Muscle layer of duodenum (tissue), 2 donors: Measurements from ENCODE around the gene EID1.

Experiments used
- H3K27ac ChIP-seq: one replicate; pipeline ENCODE4 v1.7.0; 2013; ENCODE audit warnings: mild to moderate bottlenecking, low read length
- H3K27me3 ChIP-seq: one replicate; pipeline ENCODE4 v1.7.0; 2013; ENCODE audit warnings: low read depth, mild to moderate bottlenecking, control low read depth, low read length
- H3K36me3 ChIP-seq, 2 donors: one replicate each; pipeline ENCODE4 v1.7.0; 2013; ENCODE audit warnings: low read length in 2 of 2, control low read depth in 1 of 2, mild to moderate bottlenecking in 1 of 2; ENCODE audit not compliant: insufficient read depth in 2 of 2, control insufficient read depth in 1 of 2
- H3K4me1 ChIP-seq, 2 donors: one replicate each; pipeline ENCODE4 v1.7.0; 2013; ENCODE audit warnings: low read length in 2 of 2, mild to moderate bottlenecking in 2 of 2, control low read depth in 1 of 2, moderate library complexity in 1 of 2; ENCODE audit not compliant: insufficient read depth in 2 of 2, control insufficient read depth in 1 of 2
- H3K4me3 ChIP-seq, 2 donors: one replicate each; pipeline ENCODE4 v1.7.0; 2013; ENCODE audit warnings: low read length in 2 of 2, low read depth in 1 of 2, mild to moderate bottlenecking in 1 of 2
- H3K9me3 ChIP-seq, 2 donors: one replicate each; pipeline ENCODE4 v1.7.0; 2013; ENCODE audit warnings: low read length in 2 of 2, control low read depth in 1 of 2, mild to moderate bottlenecking in 1 of 2; ENCODE audit not compliant: control insufficient read depth in 1 of 2
- donor health status: healthy.

The EID1 gene

GRCh38 chr15:48855501-48856440 is 22.2 kb upstream of the EID1 start:
- Histone ChIP-seq H3K27me3 (no peaks in the 10 kb centered on the region), H3K27ac (no peak overlapping the region), H3K36me3 (no peaks in the 10 kb centered on the region), H3K9me3 (no peaks in the 10 kb centered on the region), H3K4me3 (no peak overlapping the region), H3K4me1 (peaks cover 0 to 8% of the 10 kb centered on the region in 2 donors)

- Histone ChIP-seq H3K4me1 (peaks cover 0 to 8% of the 10 kb centered on the region in 2 donors), H3K27ac (no peak overlapping the region), H3K27me3 (no peaks in the 10 kb centered on the region), H3K9me3 (no peaks in the 10 kb centered on the region), H3K4me3 (no peak overlapping the region), H3K36me3 (no peaks in the 10 kb centered on the region)
Observed at GRCh38 chr15:48856942-48857341, 21.0 kb upstream of the EID1 start.

GRCh38 chr15:48858401-48858800 is 19.5 kb upstream of the EID1 start:
- Histone ChIP-seq H3K27ac (no peak overlapping the region), H3K9me3 (no peaks in the 10 kb centered on the region), H3K36me3 (no peaks in the 10 kb centered on the region), H3K4me1 (peaks cover 0 to 8% of the 10 kb centered on the region in 2 donors), H3K4me3 (no peak overlapping the region), H3K27me3 (no peaks in the 10 kb centered on the region)

- Histone ChIP-seq H3K27me3 (no peaks in the 10 kb centered on the region), H3K36me3 (no peaks in the 10 kb centered on the region), H3K4me1 (peaks cover 0 to 8% of the 10 kb centered on the region in 2 donors), H3K27ac (no peak overlapping the region), H3K9me3 (no peaks in the 10 kb centered on the region), H3K4me3 (no peak overlapping the region)
Observed at GRCh38 chr15:48859426-48859825, 18.5 kb upstream of the EID1 start.

GRCh38 chr15:48861813-48862431 is 16.0 kb upstream of the EID1 start:
- Histone ChIP-seq H3K4me3 (no peak overlapping the region), H3K27ac (no peak overlapping the region), H3K9me3 (no peaks in the 10 kb centered on the region), H3K27me3 (no peaks in the 10 kb centered on the region), H3K36me3 (no peaks in the 10 kb centered on the region), H3K4me1 (no peaks in the 10 kb centered on the region)

- Histone ChIP-seq H3K4me3 (no peak overlapping the region), H3K27me3 (no peaks in the 10 kb centered on the region), H3K27ac (no peak overlapping the region), H3K4me1 (no peaks in the 10 kb centered on the region), H3K36me3 (no peaks in the 10 kb centered on the region), H3K9me3 (no peaks in the 10 kb centered on the region)
Observed at GRCh38 chr15:48862705-48863104, 15.2 kb upstream of the EID1 start.

- Histone ChIP-seq H3K4me3 (no peak overlapping the region), H3K4me1 (no peaks in the 10 kb centered on the region), H3K9me3 (no peaks in the 10 kb centered on the region), H3K27ac (no peak overlapping the region), H3K36me3 (no peaks in the 10 kb centered on the region), H3K27me3 (no peaks in the 10 kb centered on the region)
Observed at GRCh38 chr15:48865370-48866079, 12.4 kb upstream of the EID1 start.

GRCh38 chr15:48866141-48866563 is 11.8 kb upstream of the EID1 start:
- H3K36me3 ChIP-seq = no peaks in the 10 kb centered on the region
- no peaks in the 10 kb centered on the region for H3K9me3 ChIP-seq
- no peak overlapping the region for H3K4me3 ChIP-seq
- no peak overlapping the region for H3K27ac ChIP-seq
- no peaks in the 10 kb centered on the region for H3K4me1 ChIP-seq
- no peaks in the 10 kb centered on the region for H3K27me3 ChIP-seq

GRCh38 chr15:48868023-48868422 is 9.9 kb upstream of the EID1 start:
- H3K27ac ChIP-seq = no peak overlapping the region
- no peaks in the 10 kb centered on the region for H3K4me1 ChIP-seq
- no peak overlapping the region for H3K4me3 ChIP-seq
- H3K9me3 ChIP-seq = no peaks in the 10 kb centered on the region
- no peaks in the 10 kb centered on the region for H3K27me3 ChIP-seq
- H3K36me3 ChIP-seq = no peaks in the 10 kb centered on the region

GRCh38 chr15:48868536-48868935 is 9.4 kb upstream of the EID1 start:
- H3K27me3 ChIP-seq = no peaks in the 10 kb centered on the region
- no peak overlapping the region for H3K27ac ChIP-seq
- no peaks in the 10 kb centered on the region for H3K4me1 ChIP-seq
- no peak overlapping the region for H3K4me3 ChIP-seq
- no peaks in the 10 kb centered on the region for H3K36me3 ChIP-seq
- no peaks in the 10 kb centered on the region for H3K9me3 ChIP-seq

GRCh38 chr15:48869966-48870365 is 8.0 kb upstream of the EID1 start:
- Histone ChIP-seq H3K4me3 (no peak overlapping the region), H3K27me3 (no peaks in the 10 kb centered on the region), H3K36me3 (no peaks in the 10 kb centered on the region), H3K27ac (no peak overlapping the region), H3K4me1 (no peaks in the 10 kb centered on the region), H3K9me3 (no peaks in the 10 kb centered on the region)
